ENCODE results near the gene CAPN5. TPM values are rescaled to one million over a fixed set of nuclear protein-coding genes. Genes with fewer than 3 reads are reported as not detected.

Gene CAPN5
- total RNA-seq, 1 donor from 2014 or later, result 7.4 TPM

GRCh38 chr11:77167791-77168190 is 101.0 kb downstream of the CAPN5 start:
- Mint-ChIP-seq H3K36me3 (no peaks in the 10 kb centered on the region), H3K27ac (peak overlapping the region; percentile 90), H3K4me1 (peaks cover 32% of the 10 kb centered on the region), H3K27me3 (ENCODE audit: insufficient read depth, low read depth) (peaks cover 19% of the 10 kb centered on the region), H3K4me3 (no peak overlapping the region), H3K9me3 (no peaks in the 10 kb centered on the region)
- no peaks in the 10 kb centered on the region for H3K36me3 ChIP-seq
- no peak for TF ChIP-seq EZH2 (IDR thresholded peaks at IDR 0.05)
- TF ChIP-seq EZH2phosphoT487 (IDR thresholded peaks at IDR 0.05), result no peak
- TF ChIP-seq, protein P1, sequence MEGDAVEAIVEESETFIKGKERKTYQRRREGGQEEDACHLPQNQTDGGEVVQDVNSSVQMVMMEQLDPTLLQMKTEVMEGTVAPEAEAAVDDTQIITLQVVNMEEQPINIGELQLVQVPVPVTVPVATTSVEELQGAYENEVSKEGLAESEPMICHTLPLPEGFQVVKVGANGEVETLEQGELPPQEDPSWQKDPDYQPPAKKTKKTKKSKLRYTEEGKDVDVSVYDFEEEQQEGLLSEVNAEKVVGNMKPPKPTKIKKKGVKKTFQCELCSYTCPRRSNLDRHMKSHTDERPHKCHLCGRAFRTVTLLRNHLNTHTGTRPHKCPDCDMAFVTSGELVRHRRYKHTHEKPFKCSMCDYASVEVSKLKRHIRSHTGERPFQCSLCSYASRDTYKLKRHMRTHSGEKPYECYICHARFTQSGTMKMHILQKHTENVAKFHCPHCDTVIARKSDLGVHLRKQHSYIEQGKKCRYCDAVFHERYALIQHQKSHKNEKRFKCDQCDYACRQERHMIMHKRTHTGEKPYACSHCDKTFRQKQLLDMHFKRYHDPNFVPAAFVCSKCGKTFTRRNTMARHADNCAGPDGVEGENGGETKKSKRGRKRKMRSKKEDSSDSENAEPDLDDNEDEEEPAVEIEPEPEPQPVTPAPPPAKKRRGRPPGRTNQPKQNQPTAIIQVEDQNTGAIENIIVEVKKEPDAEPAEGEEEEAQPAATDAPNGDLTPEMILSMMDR (IDR thresholded peaks at IDR 0.05), result no peak
- H3K4me3 ChIP-seq, result no peak overlapping the region
- no peak overlapping the region for H3K27ac ChIP-seq
- H4K20me1 ChIP-seq (ENCODE audit: low read depth), result no peaks in the 10 kb centered on the region
- no peak for DNase-seq (ENCODE audit: low spot score)
- no peaks in the 10 kb centered on the region for H3K27me3 ChIP-seq
- no peak overlapping the region for H3K4me2 ChIP-seq
- H3F3A ChIP-seq (ENCODE audit: low read depth), result peaks cover 8% of the 10 kb centered on the region
- H3K9me3 ChIP-seq (ENCODE audit: low read depth), result no peaks in the 10 kb centered on the region
- peaks cover 30% of the 10 kb centered on the region for H3K4me1 ChIP-seq
- H3K9ac ChIP-seq, result no peak overlapping the region
- H3K79me2 ChIP-seq (ENCODE audit: low read depth), result no peaks in the 10 kb centered on the region
- H2AFZ ChIP-seq (replicated peaks), result no peak overlapping the region

GRCh38 chr11:77170107-77170506 is 103.3 kb downstream of the CAPN5 start:
- no peaks in the 10 kb centered on the region for H3K9me3 ChIP-seq (ENCODE audit: low read depth)
- Mint-ChIP-seq H3K27ac (peak overlapping the region; percentile 94), H3K36me3 (no peaks in the 10 kb centered on the region), H3K4me3 (no peak overlapping the region), H3K4me1 (peaks cover 52% of the 10 kb centered on the region), H3K9me3 (no peaks in the 10 kb centered on the region), H3K27me3 (ENCODE audit: insufficient read depth, low read depth) (peaks cover 19% of the 10 kb centered on the region)
- H4K20me1 ChIP-seq (ENCODE audit: low read depth), result no peaks in the 10 kb centered on the region
- H3K27me3 ChIP-seq, result no peaks in the 10 kb centered on the region
- peaks cover 42% of the 10 kb centered on the region for H3K4me1 ChIP-seq
- no peaks in the 10 kb centered on the region for H3K79me2 ChIP-seq (ENCODE audit: low read depth)
- H3K9ac ChIP-seq, result no peak overlapping the region
- no peaks in the 10 kb centered on the region for H3K36me3 ChIP-seq
- peaks cover 18% of the 10 kb centered on the region for H3F3A ChIP-seq (ENCODE audit: low read depth)
- H3K4me3 ChIP-seq, result no peak overlapping the region
- TF ChIP-seq EZH2phosphoT487 (IDR thresholded peaks at IDR 0.05) (no peak), EZH2 (IDR thresholded peaks at IDR 0.05) (no peak)
- TF ChIP-seq, protein P1 (IDR thresholded peaks at IDR 0.05), result no peak
- H2AFZ ChIP-seq (replicated peaks), result peak overlapping the region; percentile 12
- no peak overlapping the region for H3K27ac ChIP-seq
- H3K4me2 ChIP-seq, result peak overlapping the region; percentile 9
- peak; percentile 60 for DNase-seq (ENCODE audit: low spot score)

GRCh38 chr11:77171254-77171653 is 104.5 kb downstream of the CAPN5 start:
- no peak overlapping the region for H3K4me3 Mint-ChIP-seq
- Histone ChIP-seq H3K4me3 (no peak overlapping the region), H3K9me3 (ENCODE audit: low read depth) (no peaks in the 10 kb centered on the region), H4K20me1 (ENCODE audit: low read depth) (no peaks in the 10 kb centered on the region), H3K4me1 (peaks cover 52% of the 10 kb centered on the region), H2AFZ (replicated peaks) (no peak overlapping the region), H3F3A (ENCODE audit: low read depth) (peaks cover 24% of the 10 kb centered on the region), H3K79me2 (ENCODE audit: low read depth) (no peaks in the 10 kb centered on the region), H3K36me3 (no peaks in the 10 kb centered on the region), H3K9ac (no peak overlapping the region), H3K27ac (no peak overlapping the region), H3K27me3 (no peaks in the 10 kb centered on the region), H3K4me2 (peak overlapping the region; percentile 78)
- DNase-seq (ENCODE audit: low spot score), result no peak
- H3K27ac Mint-ChIP-seq, result no peak overlapping the region
- H3K9me3 Mint-ChIP-seq, result no peaks in the 10 kb centered on the region
- no peaks in the 10 kb centered on the region for H3K36me3 Mint-ChIP-seq
- H3K27me3 Mint-ChIP-seq (ENCODE audit: insufficient read depth, low read depth), result peaks cover 19% of the 10 kb centered on the region
- peaks cover 64% of the 10 kb centered on the region for H3K4me1 Mint-ChIP-seq
- no peak for TF ChIP-seq EZH2 (IDR thresholded peaks at IDR 0.05)
- TF ChIP-seq, protein P1 (IDR thresholded peaks at IDR 0.05), result no peak
- no peak for TF ChIP-seq EZH2phosphoT487 (IDR thresholded peaks at IDR 0.05)

Measured in neural progenitor cell (in vitro differentiated cells).